Endothelial cell of umbilical vein (primary cell): ENCODE measurements around the gene ADARB2. TPM values are rescaled to one million over a fixed set of nuclear protein-coding genes. Genes with fewer than 3 reads are reported as not detected.

Experiments used
- BruUV-seq: library from RNA; stranded (reverse); fragments of 400-500 nt; replicated peaks from 2 replicates; lab custom pipeline; 2021; lab: Mats Ljungman, UMichigan
- CTCF ChIA-PET: fragments of 300-600, 350-600 bp; sonication (Branson Sonifier 250); formaldehyde crosslinking; loops from one replicate; lab custom pipeline; 2021; ENCODE audit warnings: antibody characterized with exemption, inconsistent platforms; lab: Charles Lee
- POLR2A ChIA-PET: fragments of 300-600, 350-600 bp; sonication (Branson Sonifier 250); formaldehyde crosslinking; loops from one replicate; lab custom pipeline; 2021; ENCODE audit warnings: antibody characterized with exemption, inconsistent platforms; lab: Charles Lee
- DNase-seq: peaks from one replicate; pipeline ENCODE4 v3.0.0-alpha.2; 2011; ENCODE audit warnings: low read depth, low spot score
- FAIRE-seq: peaks from 2 replicates; lab custom pipeline; 2011; peaks lifted over from hg19 to GRCh38; lab: Jason Lieb, UNC
- H2AFZ ChIP-seq: 2 replicates; pipeline ENCODE4 v1.6.0; 2012; ENCODE audit warnings: low read depth, low read length, control low read depth, inconsistent platforms
- H3K27ac ChIP-seq: 2 replicates; pipeline ENCODE4 v1.5.1; 2011; ENCODE audit warnings: low read depth, mild to moderate bottlenecking, control low read depth, low read length, moderate library complexity; ENCODE audit not compliant: insufficient read depth
- H3K27me3 ChIP-seq, 2 experiments: 2 replicates each; pipeline versions ENCODE4 v1.6.0 to v1.6.1; 2011; ENCODE audit warnings: low read length in 2 of 2, mixed read lengths in 1 of 2; ENCODE audit not compliant: control insufficient read depth in 2 of 2, insufficient read depth in 2 of 2
- H3K36me3 ChIP-seq, 2 experiments: 2 replicates in 1 of 2; 3 replicates in 1 of 2; pipeline ENCODE4 v1.5.1; 2011; ENCODE audit warnings: low read length in 2 of 2, mild to moderate bottlenecking in 1 of 2, moderate library complexity in 1 of 2; ENCODE audit not compliant: control insufficient read depth in 2 of 2, insufficient read depth in 2 of 2; ENCODE audit errors: extremely low read depth in 1 of 2
- H3K4me1 ChIP-seq: 3 replicates; pipeline ENCODE4 v1.5.1; 2011; ENCODE audit warnings: mild to moderate bottlenecking, low read length; ENCODE audit not compliant: control insufficient read depth, insufficient read depth; ENCODE audit errors: extremely low read depth
- H3K4me2 ChIP-seq: 2 replicates; pipeline ENCODE4 v1.6.1; 2011; ENCODE audit warnings: low read length, control low read depth, mixed read lengths; ENCODE audit not compliant: insufficient read depth
- H3K4me3 ChIP-seq, 3 experiments: fragments of 200-600 bp in 1 of 3; sonication (generic), shearing (Covaris generic) in 1 of 3; replicated peaks in 1 of 3; 2 replicates each; pipeline ENCODE4 v1.5.1; 2011 to 2016; ENCODE audit warnings: control low read depth in 3 of 3, low read length in 3 of 3, mild to moderate bottlenecking in 2 of 3, inconsistent platforms in 1 of 3, low read depth in 1 of 3, moderate library complexity in 1 of 3; ENCODE audit not compliant: insufficient read depth in 1 of 3
- H3K79me2 ChIP-seq: 2 replicates; pipeline ENCODE4 v1.6.0; 2012; ENCODE audit warnings: low read length, inconsistent platforms; ENCODE audit not compliant: control insufficient read depth, insufficient read depth
- H3K9ac ChIP-seq: replicated peaks from 2 replicates; pipeline ENCODE3; 2011; ENCODE audit warnings: low read length, control low read depth; ENCODE audit not compliant: insufficient read depth; ENCODE audit errors: extremely low read depth
- H3K9me1 ChIP-seq: replicated peaks from 3 replicates; pipeline ENCODE4 v1.6.0; 2011; ENCODE audit warnings: mild to moderate bottlenecking, low read length; ENCODE audit not compliant: control insufficient read depth, insufficient read depth; ENCODE audit errors: extremely low read depth
- H3K9me3 ChIP-seq: replicated peaks from 2 replicates; pipeline ENCODE4 v1.5.1; 2012; ENCODE audit warnings: low read length, inconsistent platforms; ENCODE audit not compliant: control insufficient read depth, insufficient read depth
- H4K20me1 ChIP-seq: replicated peaks from 2 replicates; pipeline ENCODE3; 2011; ENCODE audit warnings: mild to moderate bottlenecking, low read length; ENCODE audit not compliant: control insufficient read depth, insufficient read depth; ENCODE audit errors: extremely low read depth
- CTCF ChIP-seq, 2 donors: IDR thresholded peaks; 1 replicate in 1 of 2; 2 replicates in 1 of 2; pipeline ENCODE4 v1.5.1; 2011; ENCODE audit warnings: low read length in 2 of 2, mild to moderate bottlenecking in 2 of 2, moderate library complexity in 2 of 2, control low read depth in 1 of 2, inconsistent platforms in 1 of 2, low read depth in 1 of 2; ENCODE audit not compliant: insufficient read depth in 1 of 2; ENCODE audit errors: extremely low read depth in 1 of 2
- EZH2 ChIP-seq: IDR thresholded peaks from 2 replicates; pipeline ENCODE4 v1.6.1; 2012; ENCODE audit warnings: borderline replicate concordance, low read depth, mild to moderate bottlenecking, moderate library complexity, low read length, inconsistent platforms; ENCODE audit not compliant: severe bottlenecking
- FOS ChIP-seq: IDR thresholded peaks from 2 replicates; pipeline ENCODE4 v1.6.1; 2011; ENCODE audit warnings: mild to moderate bottlenecking, low read length, moderate library complexity, borderline replicate concordance; ENCODE audit not compliant: insufficient read depth
- GATA2 ChIP-seq: IDR thresholded peaks from 2 replicates; pipeline ENCODE4 v1.7.0; 2011; ENCODE audit warnings: low read depth, mild to moderate bottlenecking, moderate library complexity, mixed read lengths, low read length; ENCODE audit not compliant: insufficient read length, insufficient read depth
- JUN ChIP-seq: IDR thresholded peaks from 2 replicates; pipeline ENCODE4 v1.6.1; 2011; ENCODE audit warnings: borderline replicate concordance, low read depth; ENCODE audit not compliant: insufficient read length, insufficient read depth
- MAX ChIP-seq: IDR thresholded peaks from 2 replicates; pipeline ENCODE4 v1.6.1; 2011; ENCODE audit not compliant: insufficient read depth, insufficient read length
- MYC ChIP-seq: IDR thresholded peaks from one replicate; pipeline ENCODE4 v1.6.1; 2011; ENCODE audit warnings: mild to moderate bottlenecking, low read depth, low read length
- POLR2A ChIP-seq: IDR thresholded peaks from 2 replicates; pipeline ENCODE4 v1.6.1; 2012; ENCODE audit warnings: low read depth, mild to moderate bottlenecking, control low read depth, low read length
- POLR2AphosphoS5 ChIP-seq: IDR thresholded peaks from 2 replicates; pipeline ENCODE4 v1.6.1; 2012; ENCODE audit warnings: low read depth, mild to moderate bottlenecking, control low read depth, low read length, moderate library complexity; ENCODE audit not compliant: insufficient read depth
- dilution Hi-C: fragments of 300-500 bp; cut with MboI; formaldehyde crosslinking; loops from one replicate; pipeline ENCODE4 v1.15.0; 2019; ENCODE audit warnings: low sequenced_read_pairs; ENCODE audit not compliant: extremely low pct_ligation_motif_present
- intact Hi-C: fragments of 100-400 bp; cut with micrococcal nuclease; formaldehyde crosslinking; loops from one replicate; pipeline ENCODE4 v1.10.0; 2022
- polyA plus RNA-seq, 4 experiments: library from polyadenylated mRNA; depleted of rRNA in 3 of 4; stranded (reverse) in 3 of 4; unstranded in 1 of 4; fragments of >200 nt; gene quantifications; 2 replicates each; pipeline versions ENCODE4 v1.2.1 to v1.2.3, GENCODE V29; 2011 to 2012; ENCODE audit warnings: missing spikeins in 1 of 4
- total RNA-seq: library from RNA; stranded (reverse); gene quantifications from 2 replicates; pipeline ENCODE4 v1.2.3, GENCODE V29; 2021

The ADARB2 gene
- total and polyA plus RNA-seq, 2 donors (not counting 3 experiments of a cell fraction or from before 2014, with no cell fraction given), result not detected

GRCh38 chr10:1486841-1487687 lies 250.3 kb downstream of the ADARB2 start:
- no peak overlapping the region for H3K4me3 ChIP-seq
- no peaks in the 10 kb centered on the region for H4K20me1 ChIP-seq
- FAIRE-seq (no peak), DNase-seq (no peak)
- dilution Hi-C loops (no loop called here), intact Hi-C loops (no loop called here)
- no peaks in the 10 kb centered on the region for H3K4me1 ChIP-seq
- no peak overlapping the region for H2AFZ ChIP-seq
- no peak overlapping the region for H3K27ac ChIP-seq
- H3K79me2 ChIP-seq, result no peaks in the 10 kb centered on the region
- no peaks in the 10 kb centered on the region for H3K27me3 ChIP-seq
- BruUV-seq, result no TSS peak
- no peak overlapping the region for H3K4me2 ChIP-seq
- H3K9me1 ChIP-seq, result no peaks in the 10 kb centered on the region
- no peak overlapping the region for H3K9ac ChIP-seq
- H3K36me3 ChIP-seq, result no peaks in the 10 kb centered on the region
- H3K9me3 ChIP-seq, result peaks cover 13% of the 10 kb centered on the region
- no peak for TF ChIP-seq MYC
- no peak for TF ChIP-seq MAX
- no peak for TF ChIP-seq GATA2
- no peak for TF ChIP-seq JUN
- no peak for TF ChIP-seq POLR2A
- no peak for TF ChIP-seq FOS
- no peak for TF ChIP-seq CTCF (IDR thresholded peaks at IDR 0.05; ENCODE audit: extremely low read depth in 1 of 2, insufficient read depth in 1 of 2, low read depth in 1 of 2, low read length in 2 of 2)
- no peak for TF ChIP-seq EZH2
- TF ChIP-seq POLR2AphosphoS5, result no peak
- CTCF ChIA-PET, result no interaction called here
- POLR2A ChIA-PET, result no interaction called here
